Fibroblast of lung (primary cell): ENCODE results near the gene TCF12. TPM values are rescaled to one million over a fixed set of nuclear protein-coding genes. Genes with fewer than 3 reads are reported as not detected.

Experiments
- DNase-seq, 2 donors: peaks; one replicate each; pipeline versions ENCODE4 v3.0.0 to v3.0.0-alpha.2; 2010; ENCODE audit warnings: low read depth in 2 of 2
- H2AFZ ChIP-seq: 2 replicates; pipeline ENCODE4 v1.5.1; 2012; ENCODE audit warnings: low read length, control low read depth, inconsistent platforms
- H3K27ac ChIP-seq: 2 replicates; pipeline ENCODE4 v1.5.1; 2011; ENCODE audit warnings: low read length, control low read depth; ENCODE audit not compliant: insufficient read depth
- H3K27me3 ChIP-seq: 2 replicates; pipeline ENCODE4 v1.5.1; 2011; ENCODE audit warnings: mild to moderate bottlenecking, low read length; ENCODE audit not compliant: control insufficient read depth, insufficient read depth
- H3K36me3 ChIP-seq: 2 replicates; pipeline ENCODE4 v1.5.1; 2011; ENCODE audit warnings: low read length; ENCODE audit not compliant: control insufficient read depth, insufficient read depth
- H3K4me1 ChIP-seq: 2 replicates; pipeline ENCODE4 v1.5.1; 2011; ENCODE audit warnings: low read length; ENCODE audit not compliant: control insufficient read depth, insufficient read depth; ENCODE audit errors: extremely low read depth
- H3K4me2 ChIP-seq: 2 replicates; pipeline ENCODE4 v1.5.1; 2011; ENCODE audit warnings: low read length, control low read depth; ENCODE audit not compliant: insufficient read depth; ENCODE audit errors: extremely low read depth
- H3K4me3 ChIP-seq, 4 experiments: fragments of 200-600 bp in 1 of 4; sonication (generic) in 1 of 4; replicated peaks in 1 of 4; 2 replicates each; pipeline ENCODE4 v1.5.1; 2011 to 2016; ENCODE audit warnings: low read length in 4 of 4, low read depth in 3 of 4, mild to moderate bottlenecking in 3 of 4, control low read depth in 2 of 4, inconsistent platforms in 1 of 4, mixed read lengths in 1 of 4; ENCODE audit not compliant: insufficient read depth in 1 of 4; ENCODE audit errors: control extremely low read depth in 1 of 4
- H3K79me2 ChIP-seq: 2 replicates; pipeline ENCODE4 v1.5.1; 2012; ENCODE audit warnings: mild to moderate bottlenecking, low read length, inconsistent platforms; ENCODE audit not compliant: control insufficient read depth, insufficient read depth
- H3K9ac ChIP-seq: 2 replicates; pipeline ENCODE4 v1.5.1; 2011; ENCODE audit warnings: mild to moderate bottlenecking, low read length, control low read depth; ENCODE audit not compliant: insufficient read depth
- H3K9me3 ChIP-seq: 2 replicates; pipeline ENCODE4 v1.5.1; 2012; ENCODE audit warnings: low read depth, low read length; ENCODE audit not compliant: control insufficient read depth, insufficient read depth
- H4K20me1 ChIP-seq: 2 replicates; pipeline ENCODE4 v1.5.1; 2011; ENCODE audit warnings: low read length; ENCODE audit not compliant: control insufficient read depth, insufficient read depth; ENCODE audit errors: extremely low read depth
- EZH2 ChIP-seq: IDR thresholded peaks from 2 replicates; pipeline ENCODE4 v1.5.1; 2012; ENCODE audit warnings: low read length, control low read depth, mild to moderate bottlenecking; ENCODE audit errors: missing control alignments
- polyA plus RNA-seq, 2 donors: library from polyadenylated mRNA; depleted of rRNA in 1 of 2; stranded (reverse) in 1 of 2; unstranded in 1 of 2; fragments of >200 nt; gene quantifications; 2 replicates each; pipeline ENCODE4 v1.2.1, GENCODE V29; 2011 to 2012; ENCODE audit warnings: missing spikeins in 1 of 2
- total RNA-seq: library from RNA; depleted of rRNA; stranded (reverse); fragments of >200 nt; gene quantifications from 2 replicates; pipeline ENCODE4 v1.2.1, GENCODE V29; 2014
- TF ChIP-seq, protein P1 (sequence below), 2 donors: IDR thresholded peaks in 1 of 2; conservative IDR thresholded peaks in 1 of 2; 1 replicate in 1 of 2; 2 replicates in 1 of 2; pipeline ENCODE4 v1.5.1; 2011 to 2012; ENCODE audit warnings: low read length in 2 of 2, control low read depth in 1 of 2, inconsistent platforms in 1 of 2, low read depth in 1 of 2, mild to moderate bottlenecking in 1 of 2

The TCF12 gene
- total and polyA plus RNA-seq, 2 donors (not counting 1 experiment from before 2014, with no cell fraction given), result 105 to 232 TPM

DNA sequence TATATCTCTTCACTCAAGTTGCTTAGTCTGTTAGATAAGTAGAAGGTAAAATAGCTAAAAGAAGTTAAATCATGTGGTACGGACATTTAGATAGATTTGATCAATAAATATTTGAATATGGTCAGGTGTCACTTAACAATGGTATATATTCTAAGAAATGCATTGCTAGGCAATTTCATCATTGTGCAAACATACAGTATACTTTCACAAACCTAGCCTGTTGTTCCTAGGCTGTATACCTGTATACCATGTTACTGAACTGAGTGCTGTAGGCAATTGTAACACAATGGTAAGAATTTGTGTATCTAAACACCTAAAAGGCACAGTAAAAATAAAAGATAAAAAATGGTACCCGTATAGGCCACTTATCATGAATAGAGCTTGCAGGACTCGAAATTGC lies 345.1 kb downstream of the TCF12 start:
- H3K27me3 ChIP-seq, result no peaks in the 10 kb centered on the region
- no peak overlapping the region for H3K4me3 ChIP-seq
- H4K20me1 ChIP-seq, result no peaks in the 10 kb centered on the region
- no peak overlapping the region for H3K4me2 ChIP-seq
- H3K36me3 ChIP-seq, result peaks cover 2% of the 10 kb centered on the region
- TF ChIP-seq, protein P1, sequence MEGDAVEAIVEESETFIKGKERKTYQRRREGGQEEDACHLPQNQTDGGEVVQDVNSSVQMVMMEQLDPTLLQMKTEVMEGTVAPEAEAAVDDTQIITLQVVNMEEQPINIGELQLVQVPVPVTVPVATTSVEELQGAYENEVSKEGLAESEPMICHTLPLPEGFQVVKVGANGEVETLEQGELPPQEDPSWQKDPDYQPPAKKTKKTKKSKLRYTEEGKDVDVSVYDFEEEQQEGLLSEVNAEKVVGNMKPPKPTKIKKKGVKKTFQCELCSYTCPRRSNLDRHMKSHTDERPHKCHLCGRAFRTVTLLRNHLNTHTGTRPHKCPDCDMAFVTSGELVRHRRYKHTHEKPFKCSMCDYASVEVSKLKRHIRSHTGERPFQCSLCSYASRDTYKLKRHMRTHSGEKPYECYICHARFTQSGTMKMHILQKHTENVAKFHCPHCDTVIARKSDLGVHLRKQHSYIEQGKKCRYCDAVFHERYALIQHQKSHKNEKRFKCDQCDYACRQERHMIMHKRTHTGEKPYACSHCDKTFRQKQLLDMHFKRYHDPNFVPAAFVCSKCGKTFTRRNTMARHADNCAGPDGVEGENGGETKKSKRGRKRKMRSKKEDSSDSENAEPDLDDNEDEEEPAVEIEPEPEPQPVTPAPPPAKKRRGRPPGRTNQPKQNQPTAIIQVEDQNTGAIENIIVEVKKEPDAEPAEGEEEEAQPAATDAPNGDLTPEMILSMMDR (conservative IDR thresholded peaks at IDR 0.05 in 1 of 2, IDR thresholded peaks at IDR 0.05 in 1 of 2; ENCODE audit: low read depth in 1 of 2, low read length in 2 of 2), result no peak
- no peak for TF ChIP-seq EZH2
- no peaks in the 10 kb centered on the region for H3K79me2 ChIP-seq
- no peaks in the 10 kb centered on the region for H3K9me3 ChIP-seq
- no peak for DNase-seq
- no peak overlapping the region for H3K27ac ChIP-seq
- H2AFZ ChIP-seq, result no peak overlapping the region
- no peaks in the 10 kb centered on the region for H3K4me1 ChIP-seq
- H3K9ac ChIP-seq, result no peak overlapping the region

DNA sequence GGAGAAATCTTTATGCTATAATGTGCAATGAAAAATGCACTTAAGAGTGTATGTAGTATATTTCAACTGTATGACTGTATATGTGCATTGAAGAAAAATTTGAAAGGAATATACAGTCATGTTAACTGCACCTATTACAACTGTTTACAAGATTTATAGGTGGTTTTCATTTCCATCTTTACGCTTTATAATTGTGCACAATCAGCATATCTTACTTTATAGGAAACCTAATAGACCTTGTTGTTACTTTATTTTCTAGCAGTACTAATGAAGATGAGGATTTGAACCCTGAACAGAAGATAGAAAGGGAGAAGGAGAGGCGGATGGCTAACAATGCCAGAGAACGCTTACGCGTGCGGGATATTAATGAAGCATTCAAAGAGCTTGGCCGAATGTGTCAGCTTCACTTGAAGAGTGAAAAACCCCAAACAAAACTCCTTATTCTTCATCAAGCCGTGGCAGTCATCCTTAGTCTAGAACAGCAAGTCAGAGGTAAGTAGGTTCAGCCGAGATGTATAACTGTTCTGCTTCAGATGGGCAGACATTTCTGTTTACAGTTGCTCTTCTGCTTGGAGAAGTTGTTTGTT lies 354.4 kb downstream of the TCF12 start:
- Histone ChIP-seq H3K36me3 (peaks cover 12% of the 10 kb centered on the region), H3K9me3 (no peaks in the 10 kb centered on the region), H3K79me2 (no peaks in the 10 kb centered on the region), H2AFZ (no peak overlapping the region), H3K4me1 (no peaks in the 10 kb centered on the region), H3K27ac (no peak overlapping the region), H4K20me1 (no peaks in the 10 kb centered on the region), H3K4me2 (no peak overlapping the region), H3K9ac (no peak overlapping the region), H3K4me3 (no peak overlapping the region), H3K27me3 (no peaks in the 10 kb centered on the region)
- no peak for TF ChIP-seq EZH2
- TF ChIP-seq, protein P1 (conservative IDR thresholded peaks at IDR 0.05 in 1 of 2, IDR thresholded peaks at IDR 0.05 in 1 of 2; ENCODE audit: low read depth in 1 of 2, low read length in 2 of 2), result no peak
- DNase-seq, result no peak

DNA sequence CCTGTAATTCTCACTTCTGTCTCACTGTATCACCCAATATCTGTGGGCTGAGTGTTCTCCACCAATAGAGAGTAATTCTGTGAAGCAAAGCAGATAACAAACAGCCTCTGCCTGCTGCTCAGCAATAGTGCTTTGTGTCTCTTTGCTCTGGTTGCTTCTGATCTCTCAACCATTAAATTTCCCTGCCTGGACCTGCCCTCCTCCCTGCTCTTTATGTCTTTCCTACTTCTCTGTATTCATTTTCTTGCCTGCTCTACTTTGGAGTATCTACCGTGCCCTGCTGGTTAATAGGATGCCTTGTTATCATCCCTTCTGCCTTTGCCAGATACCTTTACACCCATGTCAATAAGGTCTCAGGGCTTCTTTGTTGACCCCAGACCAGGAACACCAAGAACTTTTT lies 355.0 kb downstream of the TCF12 start:
- no peak overlapping the region for H3K27ac ChIP-seq
- H3K4me2 ChIP-seq, result no peak overlapping the region
- peaks cover 12% of the 10 kb centered on the region for H3K36me3 ChIP-seq
- no peak overlapping the region for H2AFZ ChIP-seq
- no peaks in the 10 kb centered on the region for H3K27me3 ChIP-seq
- no peak overlapping the region for H3K9ac ChIP-seq
- no peaks in the 10 kb centered on the region for H3K4me1 ChIP-seq
- TF ChIP-seq, protein P1 (conservative IDR thresholded peaks at IDR 0.05 in 1 of 2, IDR thresholded peaks at IDR 0.05 in 1 of 2; ENCODE audit: low read depth in 1 of 2, low read length in 2 of 2), result no peak
- TF ChIP-seq EZH2, result no peak
- no peak for DNase-seq
- no peaks in the 10 kb centered on the region for H3K79me2 ChIP-seq
- no peak overlapping the region for H3K4me3 ChIP-seq
- no peaks in the 10 kb centered on the region for H3K9me3 ChIP-seq
- no peaks in the 10 kb centered on the region for H4K20me1 ChIP-seq
